MCF 10A (cell line): Measurements from ENCODE around the gene DACT3. TPM values are rescaled to one million over a fixed set of nuclear protein-coding genes. Genes with fewer than 3 reads are reported as not detected.
A peak's percentile ranks its signal among the peaks of the same experiment; 100 is the strongest.

Experiments
- BruUV-seq: library from RNA; stranded (reverse); fragments of 400-500 nt; replicated peaks from 2 replicates; lab custom pipeline; 2021; lab: Mats Ljungman, UMichigan
- CTCF ChIA-PET: fragments of 300-600 bp; sonication (Branson Sonifier 250); formaldehyde crosslinking; extraction: SDS; loops from one replicate; lab custom pipeline; 2021; ENCODE audit warnings: antibody characterized with exemption, inconsistent platforms; lab: Yijun Ruan, JAX
- POLR2A ChIA-PET: fragments of 300-600, 350-650 bp; sonication (Branson Sonifier 250); formaldehyde crosslinking; extraction: SDS; loops from one replicate; lab custom pipeline; 2020; ENCODE audit warnings: antibody characterized with exemption, inconsistent platforms; lab: Yijun Ruan, JAX
- DNase-seq: peaks from one replicate; pipeline ENCODE4 v3.0.0-alpha.2; 2018; ENCODE audit not compliant: unreplicated experiment
- H3K27ac Mint-ChIP-seq: one replicate; pipeline ENCODE4 v1.8.0; 2022; ENCODE audit warnings: mild to moderate bottlenecking, low read depth, mixed read lengths; ENCODE audit not compliant: unreplicated experiment
- H3K27me3 Mint-ChIP-seq: one replicate; pipeline ENCODE4 v1.8.0; 2022; ENCODE audit warnings: mixed read lengths; ENCODE audit not compliant: insufficient read depth, unreplicated experiment
- H3K36me3 Mint-ChIP-seq: one replicate; pipeline ENCODE4 v1.8.0; 2022; ENCODE audit warnings: mild to moderate bottlenecking, moderate library complexity, mixed read lengths; ENCODE audit not compliant: insufficient read depth, unreplicated experiment
- H3K4me1 Mint-ChIP-seq: one replicate; pipeline ENCODE4 v1.8.0; 2022; ENCODE audit warnings: mixed read lengths; ENCODE audit not compliant: insufficient read depth, unreplicated experiment
- H3K4me3 Mint-ChIP-seq: one replicate; pipeline ENCODE4 v1.8.0; 2022; ENCODE audit warnings: mild to moderate bottlenecking, moderate library complexity, mixed read lengths; ENCODE audit not compliant: unreplicated experiment
- H3K9me3 Mint-ChIP-seq: one replicate; pipeline ENCODE4 v1.8.0; 2022; ENCODE audit warnings: mixed read lengths; ENCODE audit not compliant: unreplicated experiment
- intact Hi-C: fragments of 100-400 bp; cut with micrococcal nuclease; formaldehyde crosslinking; loops from 2 replicates; pipeline ENCODE4 v1.14.1; 2022
- total RNA-seq: library from RNA; stranded (reverse); gene quantifications from 2 replicates; pipeline ENCODE4 v1.2.3, GENCODE V29; 2022
- TF ChIP-seq, protein P1 (sequence below): fragments of 200-600 bp; IDR thresholded peaks from one replicate; pipeline ENCODE4 v1.8.0; 2022; ENCODE audit warnings: antibody characterized with exemption, mild to moderate bottlenecking; ENCODE audit not compliant: unreplicated experiment

DACT3 gene
- total RNA-seq, 1 experiment from 2014 or later = 0.09 TPM

DNA sequence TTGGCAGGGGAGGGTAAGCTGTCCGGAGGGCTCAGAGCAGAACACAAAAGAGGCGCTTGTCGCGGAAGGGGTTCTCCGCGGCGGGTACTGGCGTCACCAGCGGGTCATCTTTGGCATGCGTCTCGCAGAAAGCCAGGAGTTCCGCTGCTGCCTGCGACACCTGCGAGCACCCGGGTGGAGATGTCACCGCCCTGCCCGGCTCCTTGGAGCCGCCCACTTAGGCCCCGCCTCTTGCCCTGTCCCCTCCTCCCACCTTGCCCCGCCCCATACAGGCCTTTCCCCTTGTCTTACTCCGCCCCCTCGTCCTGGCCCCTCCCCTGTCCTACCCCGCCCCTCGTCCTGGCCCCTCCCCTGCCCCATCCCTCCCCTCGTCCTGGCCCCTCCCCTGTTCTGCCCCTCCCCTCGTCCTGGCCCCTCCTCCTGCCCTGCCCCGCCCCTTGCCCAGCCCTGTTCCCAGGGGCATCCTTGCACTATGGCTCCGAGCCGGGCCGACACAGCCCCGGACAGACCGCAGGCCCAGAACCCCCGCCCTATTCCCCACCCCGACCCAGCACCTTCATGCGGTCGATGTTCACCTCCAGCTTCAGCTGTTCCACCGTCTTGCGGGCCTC is 26.8 kb downstream of the DACT3 start:
- intact Hi-C loops = no loop called here
- peak; percentile 95 for DNase-seq
- Mint-ChIP-seq H3K27me3 (peaks cover 11% of the 10 kb centered on the region), H3K4me3 (peak overlapping the region; percentile 48), H3K9me3 (no peaks in the 10 kb centered on the region), H3K36me3 (no peaks in the 10 kb centered on the region), H3K27ac (no peak overlapping the region), H3K4me1 (peaks cover 14% of the 10 kb centered on the region)
- BruUV-seq = no TSS peak
- CTCF ChIA-PET = interaction anchor here (2.6 to 8.1 kb wide), 2 partner anchors 19 to 28 kb away, joined by 8 to 75 read pairs; no protein-coding TSS in a partner anchor
- TF ChIP-seq, protein P1, sequence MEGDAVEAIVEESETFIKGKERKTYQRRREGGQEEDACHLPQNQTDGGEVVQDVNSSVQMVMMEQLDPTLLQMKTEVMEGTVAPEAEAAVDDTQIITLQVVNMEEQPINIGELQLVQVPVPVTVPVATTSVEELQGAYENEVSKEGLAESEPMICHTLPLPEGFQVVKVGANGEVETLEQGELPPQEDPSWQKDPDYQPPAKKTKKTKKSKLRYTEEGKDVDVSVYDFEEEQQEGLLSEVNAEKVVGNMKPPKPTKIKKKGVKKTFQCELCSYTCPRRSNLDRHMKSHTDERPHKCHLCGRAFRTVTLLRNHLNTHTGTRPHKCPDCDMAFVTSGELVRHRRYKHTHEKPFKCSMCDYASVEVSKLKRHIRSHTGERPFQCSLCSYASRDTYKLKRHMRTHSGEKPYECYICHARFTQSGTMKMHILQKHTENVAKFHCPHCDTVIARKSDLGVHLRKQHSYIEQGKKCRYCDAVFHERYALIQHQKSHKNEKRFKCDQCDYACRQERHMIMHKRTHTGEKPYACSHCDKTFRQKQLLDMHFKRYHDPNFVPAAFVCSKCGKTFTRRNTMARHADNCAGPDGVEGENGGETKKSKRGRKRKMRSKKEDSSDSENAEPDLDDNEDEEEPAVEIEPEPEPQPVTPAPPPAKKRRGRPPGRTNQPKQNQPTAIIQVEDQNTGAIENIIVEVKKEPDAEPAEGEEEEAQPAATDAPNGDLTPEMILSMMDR = no peak
- POLR2A ChIA-PET = interaction anchor here (3.0 kb wide), 1 partner anchor 34 kb away, joined by 8 read pairs; the partner anchor contains the start of gene CALM3

DNA sequence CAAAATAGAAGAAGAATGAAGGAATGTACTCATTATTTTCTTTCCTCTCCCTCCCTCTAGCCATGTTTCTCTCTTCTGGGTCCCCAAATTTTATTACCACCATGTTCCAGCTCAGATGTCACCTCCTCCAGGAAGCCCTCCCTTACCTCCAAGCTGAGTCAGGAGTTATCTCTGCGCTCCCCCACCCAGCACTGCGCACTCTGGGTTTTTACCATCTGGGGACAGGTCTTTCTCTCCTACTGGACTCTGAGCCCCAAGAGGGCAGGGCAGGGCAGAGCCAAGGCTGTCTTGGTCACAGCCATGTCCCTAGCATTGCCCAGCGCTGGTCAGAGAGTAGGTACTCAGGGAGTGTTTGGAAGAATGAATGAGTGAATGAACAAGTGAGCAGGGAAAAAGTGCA is 27.9 kb downstream of the DACT3 start:
- CTCF ChIA-PET = interaction anchor here (0.6 to 8.1 kb wide), 5 partner anchors 18 to 207 kb away, joined by 3 to 75 read pairs (median 4); no protein-coding TSS in a partner anchor
- intact Hi-C loops = no loop called here
- H3K4me3 Mint-ChIP-seq = peak overlapping the region; percentile 48

DNA sequence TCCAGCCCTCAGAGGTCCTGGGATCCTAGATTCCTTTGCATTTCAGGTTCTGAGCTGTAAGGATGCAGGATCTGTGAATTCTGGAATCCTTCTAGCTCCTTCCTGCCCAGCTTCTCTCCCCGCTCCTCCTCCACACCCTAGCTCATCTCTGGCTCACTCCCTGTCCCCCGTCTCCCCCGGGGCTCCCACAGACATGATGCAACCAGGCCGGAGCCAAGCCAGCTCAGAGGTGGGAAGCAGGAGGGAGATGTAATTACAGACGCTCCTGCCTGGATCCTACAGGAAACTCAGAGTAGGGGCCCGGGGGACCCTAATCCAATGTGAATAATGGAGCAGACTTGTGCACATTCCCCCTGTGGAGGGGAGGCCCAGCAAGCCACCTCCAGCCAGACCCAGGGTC is 29.5 kb downstream of the DACT3 start:
- peaks cover 14% of the 10 kb centered on the region for H3K4me1 Mint-ChIP-seq

More for the DNA sequence above, 27.9 kb downstream of the DACT3 start:
- DNase-seq = no peak
- H3K36me3 Mint-ChIP-seq = no peaks in the 10 kb centered on the region
- H3K4me1 Mint-ChIP-seq = peaks cover 14% of the 10 kb centered on the region
- BruUV-seq = no TSS peak
- H3K27ac Mint-ChIP-seq = no peak overlapping the region
- TF ChIP-seq, protein P1 = no peak
- peaks cover 11% of the 10 kb centered on the region for H3K27me3 Mint-ChIP-seq
- POLR2A ChIA-PET = interaction anchor here (3.0 kb wide), 1 partner anchor 32 kb away, joined by 8 read pairs; the partner anchor contains the start of gene CALM3
- no peaks in the 10 kb centered on the region for H3K9me3 Mint-ChIP-seq

More for the DNA sequence above, 29.5 kb downstream of the DACT3 start:
- peaks cover 11% of the 10 kb centered on the region for H3K27me3 Mint-ChIP-seq
- intact Hi-C loops = no loop called here
- BruUV-seq = no TSS peak
- H3K4me3 Mint-ChIP-seq = no peak overlapping the region
- no peak overlapping the region for H3K27ac Mint-ChIP-seq
- H3K36me3 Mint-ChIP-seq = no peaks in the 10 kb centered on the region
- peak; percentile 50 for DNase-seq
- ChIA-PET POLR2A (interaction anchor here (1.0 to 3.0 kb wide), 3 partner anchors 12 to 31 kb away, joined by 3 to 8 read pairs (median 4); partner anchors contain the start of gene CALM3), CTCF (interaction anchor here (0.5 to 8.1 kb wide), 7 partner anchors 9 to 462 kb away, joined by 3 to 75 read pairs (median 3); no protein-coding TSS in a partner anchor)
- H3K9me3 Mint-ChIP-seq = no peaks in the 10 kb centered on the region
- TF ChIP-seq, protein P1 = no peak
